ENCODE data around the gene NTNG1. TPM values are rescaled to one million over a fixed set of nuclear protein-coding genes. Genes with fewer than 3 reads are reported as not detected.

Gene NTNG1
- total and polyA plus RNA-seq, 10 of the 15 experiments (the other 5 are each of a cell fraction or from before 2014, with no cell fraction given) = 0.18 to 2.3 (median 1.1) TPM; not detected in 1

DNA sequence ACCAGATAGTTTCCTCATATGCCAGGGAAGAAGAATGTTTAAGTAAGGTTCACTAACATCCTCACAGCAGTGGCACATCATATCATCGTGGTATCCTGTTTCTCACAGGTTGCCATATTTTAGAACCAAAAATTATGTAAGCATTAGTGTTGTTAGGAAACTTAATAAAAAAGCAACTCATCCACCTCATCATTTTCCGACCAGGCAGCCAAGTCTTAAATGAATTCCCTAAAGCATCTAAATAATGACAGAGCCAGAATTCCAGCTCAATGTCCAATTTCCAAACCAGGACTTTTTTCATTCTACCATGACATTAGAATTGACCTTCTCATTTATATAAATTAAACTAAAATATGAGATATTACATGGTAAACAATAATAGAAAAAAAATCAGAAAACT is 272.7 kb downstream of the NTNG1 start:
- intact Hi-C loops (cut with micrococcal nuclease; ENCODE audit: unreplicated experiment) = no loop called here
- SMC1A ChIA-PET (ENCODE audit: uncharacterized antibody, unreplicated experiment) = interaction anchor here (0.9 to 1.6 kb wide), 6 partner anchors 10 to 217 kb away, joined by 3 to 9 read pairs (median 4); no protein-coding TSS in a partner anchor
- BruUV-seq (replicated peaks) = no TSS peak
- Histone ChIP-seq H2AFZ (ENCODE audit: control insufficient read depth, low read depth, low read length) (no peak overlapping the region), H3K27ac (ENCODE audit: control insufficient read depth, insufficient read depth) (no peak overlapping the region), H3K27me3 (replicated peaks in 1 of 2; ENCODE audit: control insufficient read depth in 2 of 2, insufficient read depth in 2 of 2, low read length in 1 of 2) (no peaks in the 10 kb centered on the region), H4K20me1 (ENCODE audit: control insufficient read depth, insufficient read depth) (no peaks in the 10 kb centered on the region), H3K9me3 (replicated peaks; ENCODE audit: control insufficient read depth, insufficient read depth, low read length) (no peaks in the 10 kb centered on the region), H3K79me2 (ENCODE audit: control insufficient read depth, insufficient read depth, low read length) (no peaks in the 10 kb centered on the region), H3K36me3 (ENCODE audit: control insufficient read depth in 2 of 2, insufficient read depth in 2 of 2, low read length in 1 of 2) (no peaks in the 10 kb centered on the region), H3K4me2 (ENCODE audit: control insufficient read depth, insufficient read depth) (no peak overlapping the region), H3K4me1 (ENCODE audit: control insufficient read depth, insufficient read depth, low read length) (no peaks in the 10 kb centered on the region), H3K4me3 (no peak overlapping the region), H3K9ac (ENCODE audit: control insufficient read depth, insufficient read depth, low read length) (no peak overlapping the region)
- in situ Hi-C loops (cut with MboI) = no loop called here
- POLR2A ChIA-PET = no interaction called here
- ATAC-seq (no peak), DNase-seq (ENCODE audit: low read depth, low spot score) (no peak), FAIRE-seq (no peak)
- WGBS (ENCODE audit: insufficient coverage, insufficient replicate concordance, low lambda C conversion rate, missing lambda C conversion rate) = 48% methylated on average over 2 of the region's 2 CpGs
- CTCF ChIA-PET = interaction anchor here (1.5 to 1.7 kb wide), 2 partner anchors 10 to 18 kb away, joined by 3 to 4 read pairs; no protein-coding TSS in a partner anchor
- RAD21 ChIA-PET (ENCODE audit: unreplicated experiment) = interaction anchor here (1.2 to 2.3 kb wide), 2 partner anchors 17 to 116 kb away, joined by 3 to 9 read pairs; no protein-coding TSS in a partner anchor
- TF ChIP-seq WRNIP1 (IDR thresholded peaks at IDR 0.05; ENCODE audit: borderline replicate concordance, low read depth, low read length) = no peak
- TF ChIP-seq SREBF2 (IDR thresholded peaks at IDR 0.05; ENCODE audit: low read length) = no peak
- TF ChIP-seq ATF7 (IDR thresholded peaks at IDR 0.05; ENCODE audit: low read depth) = no peak
- no peak for TF ChIP-seq BCL3 (IDR thresholded peaks at IDR 0.05; ENCODE audit: borderline replicate concordance, insufficient read depth, low read depth, low read length, poor library complexity, severe bottlenecking)
- no peak for TF ChIP-seq YBX1 (IDR thresholded peaks at IDR 0.05)
- no peak for TF ChIP-seq PRDM15 (CRISPR knock-in tag; IDR thresholded peaks at IDR 0.05)
- TF ChIP-seq CBX3 (IDR thresholded peaks at IDR 0.05; ENCODE audit: borderline replicate concordance, low read depth) = no peak
- no peak for TF ChIP-seq KAT2A (conservative IDR thresholded peaks at IDR 0.05; ENCODE audit: control insufficient read depth, low read depth, low read length)
- TF ChIP-seq, protein P1, sequence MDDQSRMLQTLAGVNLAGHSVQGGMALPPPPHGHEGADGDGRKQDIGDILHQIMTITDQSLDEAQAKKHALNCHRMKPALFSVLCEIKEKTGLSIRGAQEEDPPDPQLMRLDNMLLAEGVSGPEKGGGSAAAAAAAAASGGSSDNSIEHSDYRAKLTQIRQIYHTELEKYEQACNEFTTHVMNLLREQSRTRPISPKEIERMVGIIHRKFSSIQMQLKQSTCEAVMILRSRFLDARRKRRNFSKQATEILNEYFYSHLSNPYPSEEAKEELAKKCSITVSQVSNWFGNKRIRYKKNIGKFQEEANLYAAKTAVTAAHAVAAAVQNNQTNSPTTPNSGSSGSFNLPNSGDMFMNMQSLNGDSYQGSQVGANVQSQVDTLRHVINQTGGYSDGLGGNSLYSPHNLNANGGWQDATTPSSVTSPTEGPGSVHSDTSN (IDR thresholded peaks at IDR 0.05; ENCODE audit: insufficient replicate concordance, low read depth, low read length) = no peak
- TF ChIP-seq SMAD5 (IDR thresholded peaks at IDR 0.05; ENCODE audit: low read depth) = no peak
- no peak for TF ChIP-seq HDGF (IDR thresholded peaks at IDR 0.05)
- TF ChIP-seq, protein P2, sequence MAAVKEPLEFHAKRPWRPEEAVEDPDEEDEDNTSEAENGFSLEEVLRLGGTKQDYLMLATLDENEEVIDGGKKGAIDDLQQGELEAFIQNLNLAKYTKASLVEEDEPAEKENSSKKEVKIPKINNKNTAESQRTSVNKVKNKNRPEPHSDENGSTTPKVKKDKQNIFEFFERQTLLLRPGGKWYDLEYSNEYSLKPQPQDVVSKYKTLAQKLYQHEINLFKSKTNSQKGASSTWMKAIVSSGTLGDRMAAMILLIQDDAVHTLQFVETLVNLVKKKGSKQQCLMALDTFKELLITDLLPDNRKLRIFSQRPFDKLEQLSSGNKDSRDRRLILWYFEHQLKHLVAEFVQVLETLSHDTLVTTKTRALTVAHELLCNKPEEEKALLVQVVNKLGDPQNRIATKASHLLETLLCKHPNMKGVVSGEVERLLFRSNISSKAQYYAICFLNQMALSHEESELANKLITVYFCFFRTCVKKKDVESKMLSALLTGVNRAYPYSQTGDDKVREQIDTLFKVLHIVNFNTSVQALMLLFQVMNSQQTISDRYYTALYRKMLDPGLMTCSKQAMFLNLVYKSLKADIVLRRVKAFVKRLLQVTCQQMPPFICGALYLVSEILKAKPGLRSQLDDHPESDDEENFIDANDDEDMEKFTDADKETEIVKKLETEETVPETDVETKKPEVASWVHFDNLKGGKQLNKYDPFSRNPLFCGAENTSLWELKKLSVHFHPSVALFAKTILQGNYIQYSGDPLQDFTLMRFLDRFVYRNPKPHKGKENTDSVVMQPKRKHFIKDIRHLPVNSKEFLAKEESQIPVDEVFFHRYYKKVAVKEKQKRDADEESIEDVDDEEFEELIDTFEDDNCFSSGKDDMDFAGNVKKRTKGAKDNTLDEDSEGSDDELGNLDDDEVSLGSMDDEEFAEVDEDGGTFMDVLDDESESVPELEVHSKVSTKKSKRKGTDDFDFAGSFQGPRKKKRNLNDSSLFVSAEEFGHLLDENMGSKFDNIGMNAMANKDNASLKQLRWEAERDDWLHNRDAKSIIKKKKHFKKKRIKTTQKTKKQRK (IDR thresholded peaks at IDR 0.05; ENCODE audit: low read depth, low read length) = no peak
- no peak for TF ChIP-seq NRF1 (conservative IDR thresholded peaks at IDR 0.05; ENCODE audit: low read depth, low read length)
